CD4-positive, alpha-beta T cell treated with Interleukin-17A for 1 hour (primary cell): Measurements from ENCODE around the gene DIO3.
"Not testable (repeated sequence)": the region's sequence is repeated elsewhere in the genome, so short reads cannot be mapped to it uniquely, and the experiment has no call there.

Experiments used
- DNase-seq: peaks from one replicate; pipeline ENCODE4 v3.0.0-alpha.2; 2020

The DIO3 gene

DNA sequence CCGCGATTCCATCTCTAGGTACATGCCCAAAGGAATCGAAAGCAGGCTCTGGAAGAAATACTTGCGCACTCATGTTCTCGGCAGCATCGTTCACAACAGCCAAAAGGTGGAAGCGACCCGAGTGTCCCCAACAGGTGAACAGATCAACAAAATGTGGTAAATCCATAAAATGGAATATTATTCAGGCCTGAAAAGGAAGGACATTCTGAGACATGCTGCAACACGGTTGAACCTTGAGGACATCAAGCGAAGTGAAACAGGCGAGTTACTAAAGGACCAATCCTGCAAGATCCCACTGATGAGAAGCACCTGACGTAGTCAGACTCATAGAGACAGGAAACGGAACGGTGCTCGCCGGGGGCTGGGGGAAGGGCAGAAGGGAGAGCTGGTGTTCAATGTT is 17.5 kb upstream of the DIO3 start:
- DNase-seq = no peak

DNA sequence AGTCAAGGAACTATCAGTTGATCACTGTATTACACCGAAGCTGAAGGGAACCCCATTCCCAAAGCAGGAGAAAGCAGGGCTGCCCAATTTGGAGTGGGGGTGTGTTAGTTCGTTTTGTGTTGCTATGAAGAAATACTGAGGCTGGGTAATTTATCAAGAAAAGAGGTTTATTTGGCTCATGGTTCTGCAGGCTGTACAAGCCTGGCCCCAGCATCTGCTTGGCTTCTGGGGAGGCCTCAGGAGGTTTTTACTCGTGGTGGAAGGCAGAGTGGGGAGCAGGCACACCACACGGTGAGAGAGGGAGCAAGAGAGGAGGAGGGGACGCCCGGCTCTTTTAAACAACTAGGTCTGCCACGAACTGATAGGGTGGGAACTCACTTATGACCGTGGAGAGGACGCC is 16.7 kb upstream of the DIO3 start:
- DNase-seq = no peak

DNA sequence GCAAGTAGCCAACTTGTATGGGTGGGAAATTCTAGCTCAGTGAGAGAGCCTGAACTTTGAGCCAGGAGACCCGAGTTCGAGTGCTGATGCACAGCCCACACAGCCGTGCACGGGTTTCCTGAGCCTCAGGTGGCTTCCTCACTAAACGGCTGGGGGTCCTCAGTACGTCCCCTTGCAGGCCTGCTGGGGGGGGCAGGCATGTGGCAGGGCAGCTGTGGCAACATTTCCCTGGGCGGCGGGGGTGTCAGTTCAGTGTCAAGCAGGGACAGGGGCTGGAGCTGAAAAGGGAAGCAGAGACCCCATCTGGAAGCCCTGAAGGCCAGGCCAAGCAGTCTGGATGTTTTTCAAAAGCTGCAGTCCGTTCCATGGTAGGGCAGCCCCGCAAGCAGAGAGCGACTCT is 14.6 kb upstream of the DIO3 start:
- no peak for DNase-seq

DNA sequence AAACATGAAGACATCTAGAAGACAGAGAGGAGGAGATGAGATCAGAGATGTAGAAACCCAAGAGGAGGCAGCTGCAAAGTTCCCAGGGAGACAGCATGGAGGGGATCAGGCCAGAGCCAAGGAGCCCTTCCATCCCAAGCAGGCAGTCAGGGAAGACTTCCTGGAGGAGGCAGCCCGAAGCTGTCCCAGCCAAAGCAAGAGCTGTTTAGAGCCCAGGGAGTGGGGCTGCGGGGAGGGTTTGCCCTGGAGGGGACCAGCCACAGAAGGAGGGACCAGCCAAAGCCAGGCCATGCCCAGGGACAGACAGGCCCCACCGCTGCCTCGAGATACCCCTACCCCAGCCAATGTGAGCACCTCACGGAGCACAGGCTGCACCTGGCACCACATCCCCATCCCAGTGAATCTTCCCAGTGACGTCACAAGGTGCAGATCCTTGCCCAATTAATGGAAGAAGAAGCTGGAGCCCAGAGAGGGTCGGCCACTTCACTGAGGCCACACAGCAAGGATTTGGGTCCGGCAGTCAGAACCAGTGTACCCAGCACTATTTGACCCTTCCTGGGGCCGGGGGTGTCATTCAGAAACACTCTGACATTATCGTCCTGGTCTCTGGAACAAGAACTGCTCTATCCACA is 14.1 kb upstream of the DIO3 start:
- DNase-seq = no peak

DNA sequence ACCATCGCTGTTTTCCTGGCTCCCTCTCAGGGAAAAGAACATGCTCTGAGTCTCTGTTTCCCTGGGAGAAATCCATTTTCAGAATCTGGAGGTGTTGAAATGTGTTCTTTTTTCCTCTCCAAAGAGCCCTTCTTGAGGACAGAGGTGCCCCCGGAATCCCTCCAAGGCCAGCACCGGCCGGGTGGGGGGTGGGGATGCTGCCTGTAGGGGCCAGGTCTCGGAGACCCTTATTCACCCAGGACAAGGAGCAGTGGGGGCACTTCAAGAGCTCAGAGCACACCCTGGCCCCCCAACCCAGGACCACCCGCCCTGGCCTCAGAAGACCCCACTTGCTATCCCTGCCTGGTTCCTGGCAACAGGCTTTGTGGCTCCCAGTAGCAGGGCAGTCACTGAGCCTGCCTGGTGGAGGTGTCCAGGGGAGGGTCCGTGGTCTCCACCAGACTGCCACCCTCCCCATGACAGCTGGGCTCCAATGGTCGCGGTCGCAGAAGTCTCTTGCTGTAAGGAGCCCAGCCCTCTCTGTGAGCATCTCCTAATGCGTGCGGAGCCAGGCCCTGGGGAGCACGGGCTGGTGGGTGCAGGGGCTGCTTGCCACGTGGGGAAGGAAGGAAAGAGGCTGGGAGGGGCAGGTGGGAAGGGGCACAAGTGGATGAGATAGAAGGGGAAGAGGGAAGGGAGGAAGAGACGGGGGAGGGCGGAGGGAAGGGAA is 13.2 kb upstream of the DIO3 start:
- no peak for DNase-seq

DNA sequence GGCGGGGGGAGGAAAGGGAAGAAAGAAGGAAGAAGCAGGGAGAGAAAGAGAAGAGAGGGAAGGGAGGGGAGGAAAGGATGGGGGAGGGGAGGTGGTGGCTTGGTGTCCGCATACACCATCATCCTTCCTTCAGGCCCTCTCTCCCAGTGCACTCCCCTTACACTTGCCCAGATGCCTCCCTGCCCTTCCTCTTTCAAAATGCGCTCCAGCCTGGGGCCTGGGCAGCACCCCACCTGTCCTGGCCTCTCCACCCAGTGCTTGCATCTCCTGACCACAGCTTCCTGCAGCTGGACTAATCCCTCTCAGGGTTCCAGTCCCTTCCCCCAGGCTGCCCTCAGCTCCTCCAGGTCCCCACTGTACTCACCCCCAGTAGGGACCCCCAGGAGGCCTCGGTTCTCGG is 12.6 kb upstream of the DIO3 start:
- DNase-seq = no peak

DNA sequence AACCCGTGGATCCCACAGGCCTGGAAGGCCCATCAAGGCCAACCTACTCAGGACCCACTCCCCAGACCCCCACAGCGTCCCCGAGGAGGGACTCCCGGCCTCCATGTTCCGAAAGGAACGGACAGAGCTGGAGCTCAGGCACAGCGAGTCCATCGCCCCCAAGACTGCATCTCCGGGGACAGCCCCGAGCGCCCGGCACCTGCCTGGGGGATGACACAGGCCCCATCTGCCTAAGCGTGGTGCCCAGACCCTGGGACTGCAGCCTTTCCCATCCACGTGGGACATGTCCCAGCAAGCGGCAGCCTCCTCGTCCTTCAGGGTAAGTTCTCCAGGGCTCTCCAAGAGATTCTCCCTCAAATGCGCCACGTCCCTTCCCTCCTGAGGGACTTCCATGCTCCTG is 12.1 kb upstream of the DIO3 start:
- DNase-seq = no peak

DNA sequence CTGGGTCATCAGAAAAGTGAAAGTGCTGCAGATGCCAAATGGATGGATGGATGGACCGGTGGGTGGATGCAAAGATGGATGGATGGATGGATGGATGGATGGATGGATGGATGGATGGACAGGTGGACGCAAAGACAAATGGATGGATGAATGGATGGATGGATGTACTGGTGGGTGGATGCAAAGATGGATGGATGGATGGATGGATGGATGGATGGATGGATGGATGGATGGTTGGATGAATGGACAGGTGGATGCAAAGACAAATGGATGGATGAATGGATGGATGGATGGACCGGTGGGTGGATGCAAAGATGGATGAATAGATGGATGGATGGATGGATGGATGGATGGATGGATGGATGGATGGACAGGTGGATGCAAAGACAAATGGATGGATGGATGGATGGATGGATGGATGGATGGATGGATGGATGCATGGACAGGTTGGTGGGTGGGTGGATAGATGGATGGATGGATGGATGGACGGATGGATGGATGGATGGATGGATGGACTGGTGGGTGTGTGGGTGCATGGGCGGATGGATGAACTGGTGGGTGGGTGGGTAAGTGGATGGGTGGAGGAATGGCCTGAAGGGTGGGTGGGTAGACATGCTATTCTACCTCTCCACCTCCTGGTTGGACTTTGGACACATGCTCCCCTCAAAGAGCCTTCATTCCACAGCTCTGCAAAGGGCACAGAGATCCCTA is 10.9 kb upstream of the DIO3 start:
- DNase-seq = not testable (repeated sequence)

DNA sequence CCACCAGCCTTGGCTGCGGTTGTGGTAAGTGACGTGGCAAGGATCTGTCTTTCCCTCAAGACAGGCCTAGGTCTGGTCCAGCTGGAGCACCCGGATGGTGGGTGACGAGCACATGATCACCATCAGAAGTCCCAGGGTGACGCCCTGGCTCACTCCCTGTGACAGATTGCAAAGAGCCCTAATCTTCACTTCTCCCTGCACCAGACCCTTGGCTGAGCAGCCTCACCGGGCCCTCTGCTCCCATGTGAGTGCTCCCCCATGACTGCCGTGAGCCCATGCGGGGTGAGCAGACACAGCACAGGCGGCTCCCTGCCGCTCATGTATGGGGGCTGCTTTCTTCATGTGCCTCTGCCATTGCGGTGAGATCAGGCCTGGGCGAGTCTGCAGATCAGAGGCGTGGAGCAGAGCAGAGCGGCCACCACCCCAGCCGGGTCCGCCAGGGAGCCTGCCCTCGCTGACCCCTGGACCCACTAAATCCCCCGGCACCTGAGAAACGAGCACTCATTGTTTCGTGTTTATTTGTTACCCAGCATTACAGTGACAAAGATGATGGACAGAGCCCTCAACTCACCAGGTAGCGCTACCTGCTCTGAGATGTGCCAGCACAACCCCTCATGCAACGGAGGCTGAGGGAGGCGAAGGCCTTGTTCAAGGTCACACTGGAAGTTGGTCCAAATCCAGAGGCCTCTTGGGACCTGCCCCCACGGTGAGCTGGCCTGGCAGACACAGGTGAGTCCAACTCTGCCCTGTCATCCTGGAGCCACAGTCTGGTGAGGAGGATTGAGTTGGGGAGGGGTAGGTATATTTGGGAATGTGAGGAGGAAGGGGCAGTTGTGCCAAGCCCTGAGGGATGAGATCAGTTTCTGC is 9.3 kb upstream of the DIO3 start:
- DNase-seq = no peak

DNA sequence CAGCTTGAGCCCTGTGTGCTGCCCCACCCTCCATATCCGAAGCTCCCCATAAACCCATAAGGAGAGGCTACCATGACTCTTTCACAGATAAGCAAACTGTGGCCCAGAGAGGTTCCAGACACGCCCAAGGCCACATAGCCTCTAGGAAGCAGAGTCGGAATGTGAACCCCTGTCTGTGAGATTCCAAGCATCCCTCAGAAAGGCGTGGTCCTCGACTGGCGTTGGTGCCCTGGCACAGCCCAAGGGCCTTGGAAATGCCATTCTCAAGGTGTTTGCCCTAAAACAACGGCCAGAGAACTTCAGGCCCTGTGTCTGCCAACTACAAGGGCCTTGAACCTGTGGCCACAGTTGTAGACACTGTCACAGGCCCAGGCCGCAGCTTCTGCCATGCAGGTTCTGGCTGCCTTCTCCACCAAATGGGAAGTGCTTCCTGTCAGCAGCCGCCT is 8.5 kb upstream of the DIO3 start:
- no peak for DNase-seq

DNA sequence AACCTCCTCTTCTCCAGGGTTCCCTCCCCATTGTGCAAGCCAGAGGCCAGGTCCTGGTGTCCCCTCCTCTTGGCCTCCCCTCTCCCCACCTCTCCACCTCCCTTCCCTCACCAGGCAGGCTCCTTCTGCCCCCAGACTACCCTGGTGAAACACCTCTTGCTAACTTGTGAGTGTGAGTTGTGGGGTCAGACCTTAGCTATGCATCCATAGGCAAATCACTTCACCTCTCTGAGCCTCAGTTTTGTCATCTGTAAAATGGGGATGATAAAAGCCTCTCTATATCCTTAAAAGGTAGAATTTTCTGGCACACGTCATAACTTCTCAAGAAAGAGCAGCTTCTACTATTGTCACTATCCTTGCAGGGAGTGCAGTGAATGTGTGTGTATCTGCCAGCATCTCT is 7.9 kb upstream of the DIO3 start:
- DNase-seq = no peak

DNA sequence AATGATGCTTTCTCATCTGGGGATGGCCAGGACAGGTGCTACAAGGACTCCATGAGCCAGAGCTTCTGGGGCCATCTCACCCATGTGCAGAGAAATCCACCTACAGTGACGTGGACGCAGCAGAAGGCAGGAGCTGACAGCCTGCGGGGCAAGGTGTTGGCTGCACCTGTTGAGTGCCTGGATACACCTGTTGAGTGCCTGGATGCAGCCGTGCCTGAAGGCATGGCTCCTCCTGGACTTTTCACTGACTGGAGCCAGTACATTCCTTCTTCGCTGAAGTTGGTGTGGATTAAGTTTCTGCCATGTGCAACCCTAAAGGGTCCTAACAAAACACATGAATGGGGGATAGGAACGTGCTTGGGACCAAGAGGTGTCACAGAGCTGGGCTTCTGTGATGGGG is 7.4 kb upstream of the DIO3 start:
- DNase-seq = no peak

DNA sequence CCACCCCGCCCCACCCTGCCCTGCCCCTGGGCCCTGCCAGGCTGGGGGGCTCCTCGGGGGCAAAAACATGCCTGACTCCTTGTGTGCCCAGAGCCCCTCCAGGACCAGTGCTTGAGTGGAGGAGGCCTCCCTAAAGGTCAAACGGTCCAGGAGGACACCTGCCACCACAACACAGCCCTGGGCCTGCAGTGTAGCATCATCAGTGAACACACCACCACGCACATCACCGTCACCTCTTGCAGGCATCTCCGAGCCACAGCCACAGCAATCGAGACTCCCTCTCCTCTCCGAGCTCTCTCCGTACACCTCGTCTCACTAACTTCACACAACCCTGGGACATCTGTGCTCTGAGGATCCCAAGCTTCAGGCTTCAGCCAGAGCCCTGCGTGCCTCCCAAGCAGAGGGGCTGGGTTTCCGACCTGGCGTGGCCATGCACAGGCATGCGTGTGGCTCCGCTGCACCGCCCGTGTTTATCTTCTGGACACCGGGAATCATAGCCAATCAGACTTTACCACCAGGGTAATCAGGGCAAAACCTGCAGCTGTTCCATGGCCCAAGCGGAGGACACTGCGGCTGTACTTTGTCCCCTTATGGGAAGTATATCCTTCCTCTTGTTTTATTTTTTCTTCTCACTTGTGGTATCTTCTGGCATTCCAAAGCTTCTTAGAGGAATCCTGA is 6.2 kb upstream of the DIO3 start:
- DNase-seq = no peak

DNA sequence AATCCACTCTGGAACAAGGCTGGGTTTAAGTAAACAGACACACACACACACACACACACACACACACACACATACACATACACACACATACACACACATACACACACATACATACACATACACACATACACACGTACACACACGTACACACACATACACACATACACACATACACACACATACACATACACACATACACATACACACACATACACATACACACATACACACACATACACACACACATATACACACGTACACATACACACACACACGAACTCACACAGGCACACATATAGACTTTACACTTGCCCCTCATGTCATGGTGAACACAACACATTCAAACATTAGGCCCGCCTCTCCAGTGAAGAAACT is 5.6 kb upstream of the DIO3 start:
- not testable (repeated sequence) for DNase-seq

DNA sequence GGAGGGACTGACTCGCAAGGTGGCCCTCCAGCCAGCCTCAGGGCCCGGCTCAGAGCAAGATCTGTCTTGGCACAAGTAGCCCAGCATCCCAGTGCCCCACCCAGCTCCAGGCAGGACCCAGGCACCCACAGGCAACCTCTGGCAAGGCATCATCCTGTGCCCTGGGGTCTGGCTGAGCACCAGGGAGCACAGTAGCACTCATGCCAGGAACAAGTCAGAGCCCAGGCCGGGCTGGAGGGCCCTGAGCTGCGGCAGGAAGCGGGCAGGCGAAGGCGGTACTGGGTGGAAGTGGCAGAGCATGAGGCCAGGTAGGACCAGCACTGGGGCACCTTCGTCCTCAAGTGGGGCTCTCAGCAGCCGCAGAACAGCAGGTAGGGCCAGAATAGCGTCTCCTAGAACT is 5.2 kb upstream of the DIO3 start:
- DNase-seq = no peak

DNA sequence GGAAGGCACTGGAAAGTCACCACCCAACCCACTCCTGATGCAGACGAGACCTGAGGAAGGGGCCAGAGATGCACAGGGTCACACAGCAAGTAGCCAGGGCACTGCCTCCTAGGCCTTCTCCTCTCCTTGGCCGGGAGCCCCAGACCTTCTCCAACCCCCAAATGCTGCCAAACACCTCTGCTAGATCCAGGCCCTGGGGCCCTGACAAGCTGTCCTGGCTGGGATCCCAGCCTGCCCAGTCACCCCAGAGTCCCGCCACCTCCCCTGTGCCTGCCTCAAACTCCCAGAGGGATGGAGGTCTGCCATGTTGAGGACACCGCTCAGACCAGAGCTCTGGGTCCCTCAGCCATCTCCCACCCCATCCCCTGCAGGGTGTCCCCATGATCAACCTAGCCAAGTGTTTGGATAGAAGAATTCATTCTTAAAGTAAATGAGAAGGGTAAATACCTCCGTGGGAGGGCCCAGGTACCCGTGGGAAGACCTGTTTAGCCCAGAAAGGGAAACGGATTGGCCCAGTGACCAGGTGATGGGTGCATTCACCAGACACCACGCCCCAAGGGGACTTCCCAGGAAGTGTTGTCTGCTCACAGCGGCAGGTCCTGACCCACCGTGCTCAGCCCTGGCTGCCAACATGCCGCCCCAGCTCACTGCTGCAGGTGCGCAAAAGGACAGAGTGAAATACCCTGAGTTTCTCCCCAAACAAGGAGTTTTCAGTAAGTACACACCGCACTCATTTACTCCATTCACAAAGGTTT is 4.6 kb upstream of the DIO3 start:
- DNase-seq = no peak

DNA sequence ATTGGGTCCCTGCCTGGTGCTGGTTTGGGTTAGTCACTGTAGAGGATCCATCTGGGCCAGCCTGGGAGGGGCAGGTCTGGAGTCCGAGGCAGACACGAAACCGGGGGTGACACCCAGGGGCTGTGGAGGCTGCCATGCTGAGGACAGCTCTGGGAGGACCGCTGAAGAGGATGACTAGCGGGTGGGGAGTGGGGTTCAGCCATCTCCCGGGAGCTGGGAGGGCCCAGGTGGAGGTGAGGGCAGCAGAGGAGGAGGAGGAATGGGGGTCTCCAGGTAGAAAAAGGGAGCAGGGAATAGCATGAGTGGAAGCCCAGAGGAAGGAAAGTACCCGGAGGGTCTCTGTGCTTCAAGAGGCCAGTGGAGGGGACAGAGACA is 4.0 kb upstream of the DIO3 start:
- DNase-seq = no peak

DNA sequence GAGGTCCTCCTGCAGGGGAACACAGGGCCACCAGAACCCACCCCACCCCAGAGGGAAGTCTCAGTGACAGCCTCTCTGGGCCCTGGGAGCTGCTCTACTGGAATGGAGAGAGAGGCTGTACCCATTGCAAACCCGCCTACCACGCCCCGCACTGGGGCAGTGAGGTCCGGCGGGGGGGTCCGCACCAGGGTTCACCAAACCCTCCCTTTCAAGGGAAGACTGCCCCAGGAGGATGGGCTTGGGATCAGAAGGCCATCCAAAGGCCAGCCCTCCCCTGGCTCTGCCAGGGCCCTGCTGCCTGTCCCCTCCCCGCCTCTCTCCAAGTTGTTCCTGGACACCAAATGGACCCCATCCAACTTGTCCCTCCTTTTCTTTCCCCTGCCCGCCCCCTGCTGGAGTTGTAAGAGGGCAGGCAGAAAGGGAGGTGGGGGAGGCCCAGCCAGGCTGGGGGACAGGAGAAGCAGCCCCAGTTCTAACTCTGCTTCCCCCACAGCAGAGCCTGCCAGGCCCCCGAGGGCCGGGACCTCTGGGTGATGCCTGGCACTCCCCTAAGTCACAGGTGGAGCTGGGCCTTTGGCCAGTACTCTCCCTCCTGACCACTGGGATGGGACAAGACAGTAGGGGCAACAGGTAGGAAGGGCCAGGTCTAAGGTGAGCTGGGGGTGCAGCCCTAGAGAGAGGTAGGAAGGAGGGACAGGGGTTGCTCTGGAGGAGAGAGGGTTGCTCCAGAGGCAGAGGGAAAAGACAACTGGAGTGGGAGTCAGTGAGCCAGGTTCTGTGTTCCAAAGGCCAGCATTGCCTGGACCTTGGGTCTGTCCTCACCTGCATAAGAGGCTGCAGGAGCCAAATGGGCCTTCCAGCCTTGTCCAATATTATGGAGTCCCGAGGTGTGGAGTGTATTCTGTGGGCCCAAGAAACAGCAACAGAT is 3.2 kb upstream of the DIO3 start:
- no peak for DNase-seq

DNA sequence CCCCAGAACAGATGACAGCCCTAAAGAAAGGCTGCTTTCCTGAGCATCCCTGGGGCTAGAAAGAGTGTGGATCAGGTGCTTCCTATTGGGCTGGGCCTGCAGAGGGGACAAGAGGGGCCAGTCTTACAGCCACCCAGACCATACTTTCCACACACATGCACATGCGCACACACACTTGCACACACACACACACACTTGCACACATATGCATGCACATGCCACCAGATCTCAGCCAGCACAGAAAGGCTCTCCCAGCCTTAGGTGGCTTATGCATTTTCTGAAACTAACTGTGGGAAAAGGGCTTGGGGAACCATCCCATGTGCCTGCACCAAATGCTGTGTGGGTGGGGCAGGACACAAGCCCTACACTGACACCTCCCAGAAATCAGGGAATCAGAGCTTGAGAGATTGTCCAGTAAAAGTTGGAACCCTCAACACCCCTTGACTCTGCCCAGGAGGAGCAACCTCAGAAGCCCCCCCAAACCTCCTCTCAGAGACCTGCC is 2.5 kb upstream of the DIO3 start:
- no peak for DNase-seq

DNA sequence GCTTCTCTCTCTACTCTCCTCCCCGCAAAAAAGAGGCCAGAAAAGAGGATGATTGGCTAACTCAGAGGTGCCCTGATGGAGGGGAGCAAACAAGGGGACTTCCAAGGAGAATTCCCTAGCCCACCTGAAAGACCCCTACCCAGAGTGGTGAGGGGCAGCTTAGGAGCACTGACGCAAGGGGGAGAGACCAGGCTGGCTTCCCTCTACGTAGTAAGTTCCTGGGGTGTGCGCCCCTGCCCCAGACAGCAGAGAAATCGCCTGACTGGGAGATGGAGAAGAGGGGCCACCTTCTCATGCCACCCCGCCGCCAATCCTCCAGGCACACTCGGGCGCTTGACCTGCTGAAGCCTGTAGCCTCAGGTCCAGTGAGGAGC is 2.1 kb upstream of the DIO3 start:
- no peak for DNase-seq
